ENCODE results near the gene BOLL. TPM values are rescaled to one million over a fixed set of nuclear protein-coding genes. Genes with fewer than 3 reads are reported as not detected.

The BOLL gene
- total RNA-seq, 1 experiment from 2014 or later = not detected

- peak; percentile 67 for DNase-seq
- no TSS peak for BruUV-seq (replicated peaks)
- Histone ChIP-seq H3K27me3 (ENCODE audit: low read length) (no peaks in the 10 kb centered on the region), H3F3A (ENCODE audit: low read length, unreplicated experiment) (no peaks in the 10 kb centered on the region), H3K79me2 (ENCODE audit: low read length) (peaks cover 70% of the 10 kb centered on the region), H3K4me3 (ENCODE audit: low read length) (peak overlapping the region; percentile 91), H3K4me1 (ENCODE audit: insufficient read depth, low read length) (peaks cover 14% of the 10 kb centered on the region), H3K9me2 (replicated peaks; ENCODE audit: low read length) (no peaks in the 10 kb centered on the region), H3K27ac (ENCODE audit: low read length) (no peak overlapping the region), H3K4me2 (ENCODE audit: low read length) (peak overlapping the region; percentile 99), H3K9me3 (ENCODE audit: low read length) (no peaks in the 10 kb centered on the region), H2AFZ (ENCODE audit: low read length) (no peak overlapping the region), H4K20me1 (ENCODE audit: low read length) (peaks cover 42% of the 10 kb centered on the region), H3K9ac (ENCODE audit: low read length) (peak overlapping the region; percentile 89), H3K36me3 (ENCODE audit: low read depth, low read length) (peaks cover 13% of the 10 kb centered on the region)
- ATAC-seq = no peak
- CTCF ChIA-PET = interaction anchor here (0.5 kb wide), 1 partner anchor 935 kb away, joined by 3 read pairs; no protein-coding TSS in a partner anchor
- POLR2A ChIA-PET (ENCODE audit: unreplicated experiment) = no interaction called here
- TF ChIP-seq EZH2phosphoT487 (IDR thresholded peaks at IDR 0.05; ENCODE audit: borderline replicate concordance, low read length) (no peak), CTCF (conservative IDR thresholded peaks at IDR 0.05; ENCODE audit: low read depth, low read length) (peak; percentile 83)
- intact Hi-C loops (cut with micrococcal nuclease) = loop anchor here (1.0 to 10.0 kb wide), 6 partner anchors 71 to 550 kb away; partner anchors contain the start of genes MOB4 and SF3B1
Measured at GRCh38 chr2:197707316-197708213, 77.6 kb downstream of the BOLL start.

- Histone ChIP-seq H3K9ac (ENCODE audit: low read length) (peak overlapping the region; percentile 89), H3K4me1 (ENCODE audit: insufficient read depth, low read length) (peaks cover 14% of the 10 kb centered on the region)
Measured at GRCh38 chr2:197706839-197707207, 78.3 kb downstream of the BOLL start.

More at GRCh38 chr2:197706839-197707207, 78.3 kb downstream of the BOLL start:
- no peaks in the 10 kb centered on the region for H3F3A ChIP-seq (ENCODE audit: low read length, unreplicated experiment)
- no peaks in the 10 kb centered on the region for H3K27me3 ChIP-seq (ENCODE audit: low read length)
- peak; percentile 2; the same call in 1 of the 2 replicates for ATAC-seq
- no peak overlapping the region for H2AFZ ChIP-seq (ENCODE audit: low read length)
- peak overlapping the region; percentile 91 for H3K4me3 ChIP-seq (ENCODE audit: low read length)
- TF ChIP-seq EZH2phosphoT487 (IDR thresholded peaks at IDR 0.05; ENCODE audit: borderline replicate concordance, low read length) = no peak
- no peak for TF ChIP-seq EZH2 (IDR thresholded peaks at IDR 0.05; ENCODE audit: low read length, unreplicated experiment)
- no peak for TF ChIP-seq CTCF (conservative IDR thresholded peaks at IDR 0.05; ENCODE audit: low read depth, low read length)
- intact Hi-C loops (cut with micrococcal nuclease) = loop anchor here (1.0 to 10.0 kb wide), 6 partner anchors 71 to 550 kb away; partner anchors contain the start of genes MOB4 and SF3B1
- no peaks in the 10 kb centered on the region for H3K9me3 ChIP-seq (ENCODE audit: low read length)
- peaks cover 12% of the 10 kb centered on the region for H3K36me3 ChIP-seq (ENCODE audit: low read depth, low read length)
- DNase-seq = no peak
- CTCF ChIA-PET = interaction anchor here (0.5 kb wide), 1 partner anchor 934 kb away, joined by 3 read pairs; no protein-coding TSS in a partner anchor
- H3K27ac ChIP-seq (ENCODE audit: low read length) = no peak overlapping the region
- no peaks in the 10 kb centered on the region for H3K9me2 ChIP-seq (replicated peaks; ENCODE audit: low read length)
- BruUV-seq (replicated peaks) = no TSS peak
- POLR2A ChIA-PET (ENCODE audit: unreplicated experiment) = no interaction called here
- H3K79me2 ChIP-seq (ENCODE audit: low read length) = peaks cover 63% of the 10 kb centered on the region
- peak overlapping the region; percentile 99 for H3K4me2 ChIP-seq (ENCODE audit: low read length)
- peaks cover 42% of the 10 kb centered on the region for H4K20me1 ChIP-seq (ENCODE audit: low read length)

Data from PC-3 (cell line).